ENCODE data around the gene BMP8A.

The BMP8A gene

DNA sequence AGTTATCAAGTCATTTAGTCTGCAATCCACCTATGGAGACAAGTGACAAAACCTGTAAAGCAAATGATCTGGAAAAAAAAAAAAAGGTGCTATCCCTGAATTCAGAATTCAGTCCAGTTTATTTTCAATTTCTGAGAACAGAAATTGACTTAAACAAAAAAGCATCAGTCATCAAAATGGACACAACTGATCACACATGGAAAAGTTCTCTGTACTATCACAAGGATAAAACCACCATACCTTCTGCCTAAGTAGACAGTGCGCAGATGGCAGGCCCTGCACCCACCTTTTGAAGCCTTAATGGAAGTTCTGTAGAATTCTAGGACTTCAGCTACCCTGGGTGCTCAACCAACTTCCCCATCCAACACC, 81.6 kb downstream of the BMP8A start:
- DNase-seq: no peak

GRCh38 chr1:39573736-39574624, 82.5 kb downstream of the BMP8A start:
- DNase-seq: no peak

DNA sequence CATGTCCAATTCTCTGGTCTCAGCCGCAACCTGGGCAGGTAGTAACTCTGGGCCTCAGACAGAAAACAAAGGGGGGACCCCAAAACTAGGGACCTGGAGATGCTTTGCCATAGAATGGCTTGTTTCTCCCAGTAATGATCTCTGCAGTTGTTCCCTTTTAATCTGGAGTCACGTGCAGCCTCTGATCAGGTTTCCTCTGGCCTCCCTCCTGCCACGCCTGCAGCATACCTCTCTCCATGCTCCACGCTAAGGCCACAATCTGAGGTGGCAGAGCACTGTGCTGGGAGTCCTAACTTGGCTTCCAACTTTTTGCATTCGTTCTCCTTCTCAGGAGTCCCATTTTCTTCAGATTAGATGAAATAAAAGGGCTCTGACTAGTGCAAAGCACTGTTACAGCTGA, 83.2 kb downstream of the BMP8A start:
- DNase-seq: peak; percentile 70

Measured in NCI-H2029 (cell line).